HepG2 (cell line): ENCODE data around the gene DCAF15.

Source experiments
- BCLAF1 ChIP-seq: fragments of 450-650 bp; IDR thresholded peaks from 2 replicates; pipeline ENCODE4 v1.6.1; 2017; ENCODE audit warnings: mild to moderate bottlenecking
- FOXA1 ChIP-seq, 2 experiments: fragments of 450-650 bp in 1 of 2; sonication (generic) in 1 of 2; formaldehyde crosslinking in 1 of 2; IDR thresholded peaks; 2 replicates each; pipeline versions ENCODE4 v1.4.0 to v1.6.1; 2016 to 2020; ENCODE audit warnings: missing genetic modification reagents in 1 of 2
- HBP1 ChIP-seq: IDR thresholded peaks from 2 replicates; pipeline ENCODE4 v1.6.1; 2016; ENCODE audit warnings: low read depth, control low read depth
- IRF2 ChIP-seq: IDR thresholded peaks from 2 replicates; pipeline ENCODE4 v1.6.1; 2018; ENCODE audit warnings: missing genetic modification reagents, missing compliant biosample characterization
- MNT ChIP-seq: fragments of 450-650 bp; IDR thresholded peaks from 2 replicates; pipeline ENCODE4 v1.6.1; 2016
- MYNN ChIP-seq: sonication (generic); formaldehyde crosslinking; IDR thresholded peaks from 2 replicates; pipeline ENCODE4 v1.4.0; 2020; ENCODE audit warnings: mild to moderate bottlenecking, low read depth, missing genetic modification reagents
- NPAS2 ChIP-seq: sonication (generic); formaldehyde crosslinking; IDR thresholded peaks from 2 replicates; pipeline ENCODE4 v1.8.0; 2022; ENCODE audit warnings: mild to moderate bottlenecking, missing genetic modification reagents, borderline replicate concordance
- NR1H2 ChIP-seq: sonication (generic); formaldehyde crosslinking; IDR thresholded peaks from 2 replicates; pipeline ENCODE4 v1.8.1; 2022; ENCODE audit warnings: low read depth, missing genetic modification reagents, borderline replicate concordance
- REST ChIP-seq, 2 experiments: IDR thresholded peaks; 2 replicates each; pipeline ENCODE4 v1.6.1; 2011 to 2012; ENCODE audit warnings: low read length in 2 of 2, borderline replicate concordance in 1 of 2, low read depth in 1 of 2, mild to moderate bottlenecking in 1 of 2, moderate library complexity in 1 of 2
- TAF1 ChIP-seq: sonication (generic); formaldehyde crosslinking; IDR thresholded peaks from 2 replicates; pipeline ENCODE4 v1.4.0; 2020; ENCODE audit warnings: missing genetic modification reagents
- ZBTB14 ChIP-seq: sonication (generic); formaldehyde crosslinking; IDR thresholded peaks from 2 replicates; pipeline ENCODE4 v1.4.0; 2020; ENCODE audit warnings: missing genetic modification reagents
- ZNF737 ChIP-seq: sonication (generic); formaldehyde crosslinking; IDR thresholded peaks from 2 replicates; pipeline ENCODE4 v1.5.0; 2020; ENCODE audit warnings: missing genetic modification reagents, mild to moderate bottlenecking, borderline replicate concordance
- TF ChIP-seq, protein P1 (sequence below): sonication (generic); formaldehyde crosslinking; IDR thresholded peaks from 2 replicates; pipeline ENCODE4 v1.5.0; 2020; ENCODE audit warnings: mild to moderate bottlenecking, missing genetic modification reagents, moderate library complexity
- TF ChIP-seq, protein P2 (sequence below): sonication (generic); formaldehyde crosslinking; IDR thresholded peaks from 2 replicates; pipeline ENCODE4 v1.4.0; 2020; ENCODE audit warnings: missing genetic modification reagents

DNA sequence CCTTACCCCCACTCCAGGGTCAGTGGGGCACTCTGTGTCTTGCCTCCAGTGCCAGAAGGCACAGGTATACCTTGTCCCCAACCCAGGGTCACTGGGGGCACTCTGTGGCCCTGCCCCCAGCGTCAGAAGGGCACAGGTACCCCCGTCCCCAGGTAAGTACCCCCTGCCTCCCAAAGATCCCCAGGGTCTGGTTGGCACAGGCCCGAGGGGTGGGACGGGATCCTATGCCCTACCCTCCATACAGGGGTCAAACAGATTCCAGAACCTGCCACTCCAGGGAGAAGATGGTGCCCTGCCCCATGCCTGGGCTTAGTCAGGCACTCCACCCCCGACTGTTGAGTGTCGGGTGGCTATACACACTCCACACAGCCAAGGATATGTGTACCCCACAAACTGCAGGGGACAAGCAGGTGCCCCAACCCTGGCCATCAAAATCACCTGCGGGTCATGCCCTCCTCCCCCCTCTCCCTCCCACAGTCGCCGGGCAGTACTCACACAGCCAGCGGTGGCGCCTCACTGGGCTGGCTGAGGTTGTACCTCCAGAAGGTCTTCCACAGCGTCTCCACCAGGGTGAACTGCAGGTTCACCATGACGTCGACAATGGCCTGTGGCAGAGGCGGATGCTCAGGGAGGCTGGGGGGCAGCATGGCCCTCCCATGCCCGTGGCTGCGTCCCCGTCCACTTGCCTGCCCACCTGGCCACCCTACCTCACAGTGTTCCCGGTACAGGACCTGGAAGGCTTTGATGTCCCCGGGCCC is 13.8 kb downstream of the DCAF15 start:
- no peak for TF ChIP-seq REST (IDR thresholded peaks at IDR 0.05; ENCODE audit: borderline replicate concordance in 1 of 2, low read depth in 1 of 2, low read length in 2 of 2)
- TF ChIP-seq NPAS2 (CRISPR knock-in tag), result no peak
- no peak for TF ChIP-seq TAF1 (CRISPR knock-in tag)
- TF ChIP-seq, protein P1, sequence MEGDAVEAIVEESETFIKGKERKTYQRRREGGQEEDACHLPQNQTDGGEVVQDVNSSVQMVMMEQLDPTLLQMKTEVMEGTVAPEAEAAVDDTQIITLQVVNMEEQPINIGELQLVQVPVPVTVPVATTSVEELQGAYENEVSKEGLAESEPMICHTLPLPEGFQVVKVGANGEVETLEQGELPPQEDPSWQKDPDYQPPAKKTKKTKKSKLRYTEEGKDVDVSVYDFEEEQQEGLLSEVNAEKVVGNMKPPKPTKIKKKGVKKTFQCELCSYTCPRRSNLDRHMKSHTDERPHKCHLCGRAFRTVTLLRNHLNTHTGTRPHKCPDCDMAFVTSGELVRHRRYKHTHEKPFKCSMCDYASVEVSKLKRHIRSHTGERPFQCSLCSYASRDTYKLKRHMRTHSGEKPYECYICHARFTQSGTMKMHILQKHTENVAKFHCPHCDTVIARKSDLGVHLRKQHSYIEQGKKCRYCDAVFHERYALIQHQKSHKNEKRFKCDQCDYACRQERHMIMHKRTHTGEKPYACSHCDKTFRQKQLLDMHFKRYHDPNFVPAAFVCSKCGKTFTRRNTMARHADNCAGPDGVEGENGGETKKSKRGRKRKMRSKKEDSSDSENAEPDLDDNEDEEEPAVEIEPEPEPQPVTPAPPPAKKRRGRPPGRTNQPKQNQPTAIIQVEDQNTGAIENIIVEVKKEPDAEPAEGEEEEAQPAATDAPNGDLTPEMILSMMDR, result no peak
- TF ChIP-seq MYNN (CRISPR knock-in tag), result no peak
- no peak for TF ChIP-seq FOXA1 (IDR thresholded peaks at IDR 0.05)
- TF ChIP-seq FOXA1 (CRISPR knock-in tag; IDR thresholded peaks at IDR 0.05), result no peak
- TF ChIP-seq, protein P2, sequence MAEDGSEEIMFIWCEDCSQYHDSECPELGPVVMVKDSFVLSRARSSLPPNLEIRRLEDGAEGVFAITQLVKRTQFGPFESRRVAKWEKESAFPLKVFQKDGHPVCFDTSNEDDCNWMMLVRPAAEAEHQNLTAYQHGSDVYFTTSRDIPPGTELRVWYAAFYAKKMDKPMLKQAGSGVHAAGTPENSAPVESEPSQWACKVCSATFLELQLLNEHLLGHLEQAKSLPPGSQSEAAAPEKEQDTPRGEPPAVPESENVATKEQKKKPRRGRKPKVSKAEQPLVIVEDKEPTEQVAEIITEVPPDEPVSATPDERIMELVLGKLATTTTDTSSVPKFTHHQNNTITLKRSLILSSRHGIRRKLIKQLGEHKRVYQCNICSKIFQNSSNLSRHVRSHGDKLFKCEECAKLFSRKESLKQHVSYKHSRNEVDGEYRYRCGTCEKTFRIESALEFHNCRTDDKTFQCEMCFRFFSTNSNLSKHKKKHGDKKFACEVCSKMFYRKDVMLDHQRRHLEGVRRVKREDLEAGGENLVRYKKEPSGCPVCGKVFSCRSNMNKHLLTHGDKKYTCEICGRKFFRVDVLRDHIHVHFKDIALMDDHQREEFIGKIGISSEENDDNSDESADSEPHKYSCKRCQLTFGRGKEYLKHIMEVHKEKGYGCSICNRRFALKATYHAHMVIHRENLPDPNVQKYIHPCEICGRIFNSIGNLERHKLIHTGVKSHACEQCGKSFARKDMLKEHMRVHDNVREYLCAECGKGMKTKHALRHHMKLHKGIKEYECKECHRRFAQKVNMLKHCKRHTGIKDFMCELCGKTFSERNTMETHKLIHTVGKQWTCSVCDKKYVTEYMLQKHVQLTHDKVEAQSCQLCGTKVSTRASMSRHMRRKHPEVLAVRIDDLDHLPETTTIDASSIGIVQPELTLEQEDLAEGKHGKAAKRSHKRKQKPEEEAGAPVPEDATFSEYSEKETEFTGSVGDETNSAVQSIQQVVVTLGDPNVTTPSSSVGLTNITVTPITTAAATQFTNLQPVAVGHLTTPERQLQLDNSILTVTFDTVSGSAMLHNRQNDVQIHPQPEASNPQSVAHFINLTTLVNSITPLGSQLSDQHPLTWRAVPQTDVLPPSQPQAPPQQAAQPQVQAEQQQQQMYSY (CRISPR knock-in tag), result no peak
- no peak for TF ChIP-seq ZNF737
- TF ChIP-seq HBP1 (CRISPR knock-in tag), result no peak
- TF ChIP-seq ZBTB14, result no peak
- TF ChIP-seq BCLAF1, result no peak
- no peak for TF ChIP-seq MNT
- TF ChIP-seq IRF2 (CRISPR knock-in tag), result no peak
- TF ChIP-seq NR1H2 (CRISPR knock-in tag), result no peak
